Fibroblast of lung (primary cell): ENCODE results near the gene ADAMTS19.

Source experiments
- CTCF ChIP-seq, 2 donors: IDR thresholded peaks in 1 of 2; conservative IDR thresholded peaks in 1 of 2; 1 replicate in 1 of 2; 2 replicates in 1 of 2; pipeline ENCODE4 v1.5.1; 2011 to 2012; ENCODE audit warnings: low read length in 2 of 2, control low read depth in 1 of 2, inconsistent platforms in 1 of 2, low read depth in 1 of 2, mild to moderate bottlenecking in 1 of 2
- EZH2 ChIP-seq: IDR thresholded peaks from 2 replicates; pipeline ENCODE4 v1.5.1; 2012; ENCODE audit warnings: low read length, control low read depth, mild to moderate bottlenecking; ENCODE audit errors: missing control alignments

- TF ChIP-seq CTCF (conservative IDR thresholded peaks at IDR 0.05 in 1 of 2, IDR thresholded peaks at IDR 0.05 in 1 of 2; ENCODE audit: low read depth in 1 of 2, low read length in 2 of 2): no peak
- no peak for TF ChIP-seq EZH2
These were observed 196.9 kb downstream of the ADAMTS19 start for GRCh38 chr5:129656952-129657351.
